ENCODE results near the gene PLA2G1B. TPM values are rescaled to one million over a fixed set of nuclear protein-coding genes. Genes with fewer than 3 reads are reported as not detected.

PLA2G1B gene
- total RNA-seq, 3 donors from 2014 or later: not detected

- Histone ChIP-seq H3K27ac (peak overlapping the region; percentile 92 to 95), H3K27me3 (no peaks in the 10 kb centered on the region), H3K9me3 (no peaks in the 10 kb centered on the region), H3K36me3 (no peaks in the 10 kb centered on the region), H3K4me1 (no peaks in the 10 kb centered on the region), H3K4me3 (peak overlapping the region; percentile 54 to 74 (median 64))
- no peak for TF ChIP-seq CTCF (IDR thresholded peaks at IDR 0.05)
- TF ChIP-seq POLR2A (IDR thresholded peaks at IDR 0.05): no peak
- no peak for TF ChIP-seq POLR2AphosphoS5 (IDR thresholded peaks at IDR 0.05)
- intact Hi-C loops (cut with DNase I; ENCODE audit: low total_unique reads): no loop called here
- DNase-seq (ENCODE audit: low spot score in 2 of 2): no peak
Observed at GRCh38 chr12:120316798-120317223, 10.8 kb downstream of the PLA2G1B start.

GRCh38 chr12:120314220-120314619, 13.4 kb downstream of the PLA2G1B start:
- Histone ChIP-seq H3K9me3 (no peaks in the 10 kb centered on the region), H3K4me1 (no peaks in the 10 kb centered on the region), H3K4me3 (no peak overlapping the region), H3K27me3 (no peaks in the 10 kb centered on the region), H3K27ac (no peak overlapping the region), H3K36me3 (no peaks in the 10 kb centered on the region)
- intact Hi-C loops (cut with DNase I; ENCODE audit: low total_unique reads): no loop called here
- TF ChIP-seq POLR2A (IDR thresholded peaks at IDR 0.05) (no peak), CTCF (IDR thresholded peaks at IDR 0.05) (no peak), POLR2AphosphoS5 (IDR thresholded peaks at IDR 0.05) (no peak)
- DNase-seq (ENCODE audit: low spot score in 2 of 2): no peak

- intact Hi-C loops (cut with DNase I; ENCODE audit: low total_unique reads): no loop called here
- peak; percentile 83 to 85 for DNase-seq (ENCODE audit: low spot score in 2 of 2)
- H3K27ac ChIP-seq: peak within 1 kb of the TSS; percentile 5 to 71
Observed at GRCh38 chr12:120301962-120302815, 25.4 kb downstream of the PLA2G1B start, which contains the start of gene SIRT4. Gene SIRT4, plus strand, starts transcription at chr12:120302321. Its CDS starts 1,241 bp downstream, at chr12:120303562.

GRCh38 chr12:120292661-120293531, 34.7 kb downstream of the PLA2G1B start, which contains the start of gene RNU4-1:
Gene RNU4-1, minus strand, starts transcription at chr12:120293237.
- peak within 1 kb of the TSS; percentile 98 to 99 for H3K27ac ChIP-seq
- H3K9me3 ChIP-seq: no peaks in the 10 kb centered on the region
- H3K27me3 ChIP-seq: no peaks in the 10 kb centered on the region
- peak within 1 kb of the TSS; percentile 43 to 71 (median 66) for H3K4me3 ChIP-seq
- no peak for TF ChIP-seq CTCF (IDR thresholded peaks at IDR 0.05)
- peak; percentile 58 for TF ChIP-seq POLR2A (IDR thresholded peaks at IDR 0.05)
- TF ChIP-seq POLR2AphosphoS5 (IDR thresholded peaks at IDR 0.05): peak; percentile 81 to 99 (median 83)
- peak; percentile 65 to 76 for DNase-seq (ENCODE audit: low spot score in 2 of 2)
- no peaks in the 10 kb centered on the region for H3K36me3 ChIP-seq
- H3K4me1 ChIP-seq: no peaks in the 10 kb centered on the region
- intact Hi-C loops (cut with DNase I; ENCODE audit: low total_unique reads): no loop called here

More at GRCh38 chr12:120301962-120302815, 25.4 kb downstream of the PLA2G1B start, which contains the start of gene SIRT4:
- no peaks in the 10 kb centered on the region for H3K27me3 ChIP-seq
- no peaks in the 10 kb centered on the region for H3K9me3 ChIP-seq
- no peaks in the 10 kb centered on the region for H3K36me3 ChIP-seq
- peak within 1 kb of the TSS; percentile 59 to 91 (median 62) for H3K4me3 ChIP-seq
- TF ChIP-seq POLR2A (IDR thresholded peaks at IDR 0.05): no peak
- TF ChIP-seq POLR2AphosphoS5 (IDR thresholded peaks at IDR 0.05): peak; percentile 12 to 45 (median 32)
- TF ChIP-seq CTCF (IDR thresholded peaks at IDR 0.05): peak; percentile 44 to 61 (median 54)
- no peaks in the 10 kb centered on the region for H3K4me1 ChIP-seq
